Measurements from ENCODE around the gene BLMH.

DNA sequence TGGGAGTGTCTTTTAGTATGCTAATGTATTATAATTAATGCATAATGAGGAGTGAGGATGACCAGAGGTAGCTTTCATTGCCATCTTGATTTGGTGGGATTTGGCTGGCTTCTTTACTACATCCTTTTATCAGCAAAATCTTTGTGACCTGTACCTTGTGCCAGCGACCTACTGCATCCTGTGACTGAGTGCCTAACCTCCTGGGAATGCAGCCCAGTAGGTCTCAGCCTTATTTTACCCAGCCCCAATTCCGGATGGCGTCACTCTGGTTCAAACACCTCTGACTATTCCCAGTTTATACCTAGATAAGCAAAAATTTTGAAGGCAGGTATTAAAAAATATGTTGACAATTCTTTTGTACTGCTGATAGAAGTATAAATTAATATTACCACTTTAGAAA is 10.5 kb upstream of the BLMH start:
- TF ChIP-seq STAT1 (IDR thresholded peaks at IDR 0.05; ENCODE audit: unreplicated experiment) (no peak), EZH2 (IDR thresholded peaks at IDR 0.05; ENCODE audit: low read depth, unreplicated experiment) (no peak), EZH2phosphoT487 (IDR thresholded peaks at IDR 0.05; ENCODE audit: unreplicated experiment) (no peak), CREB1 (CRISPR knock-in tag; IDR thresholded peaks at IDR 0.05; ENCODE audit: low read depth) (no peak)
- TF ChIP-seq, protein P1, sequence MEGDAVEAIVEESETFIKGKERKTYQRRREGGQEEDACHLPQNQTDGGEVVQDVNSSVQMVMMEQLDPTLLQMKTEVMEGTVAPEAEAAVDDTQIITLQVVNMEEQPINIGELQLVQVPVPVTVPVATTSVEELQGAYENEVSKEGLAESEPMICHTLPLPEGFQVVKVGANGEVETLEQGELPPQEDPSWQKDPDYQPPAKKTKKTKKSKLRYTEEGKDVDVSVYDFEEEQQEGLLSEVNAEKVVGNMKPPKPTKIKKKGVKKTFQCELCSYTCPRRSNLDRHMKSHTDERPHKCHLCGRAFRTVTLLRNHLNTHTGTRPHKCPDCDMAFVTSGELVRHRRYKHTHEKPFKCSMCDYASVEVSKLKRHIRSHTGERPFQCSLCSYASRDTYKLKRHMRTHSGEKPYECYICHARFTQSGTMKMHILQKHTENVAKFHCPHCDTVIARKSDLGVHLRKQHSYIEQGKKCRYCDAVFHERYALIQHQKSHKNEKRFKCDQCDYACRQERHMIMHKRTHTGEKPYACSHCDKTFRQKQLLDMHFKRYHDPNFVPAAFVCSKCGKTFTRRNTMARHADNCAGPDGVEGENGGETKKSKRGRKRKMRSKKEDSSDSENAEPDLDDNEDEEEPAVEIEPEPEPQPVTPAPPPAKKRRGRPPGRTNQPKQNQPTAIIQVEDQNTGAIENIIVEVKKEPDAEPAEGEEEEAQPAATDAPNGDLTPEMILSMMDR (conservative IDR thresholded peaks at IDR 0.05; ENCODE audit: low read depth in 2 of 2) = no peak
- TF ChIP-seq, protein P2, sequence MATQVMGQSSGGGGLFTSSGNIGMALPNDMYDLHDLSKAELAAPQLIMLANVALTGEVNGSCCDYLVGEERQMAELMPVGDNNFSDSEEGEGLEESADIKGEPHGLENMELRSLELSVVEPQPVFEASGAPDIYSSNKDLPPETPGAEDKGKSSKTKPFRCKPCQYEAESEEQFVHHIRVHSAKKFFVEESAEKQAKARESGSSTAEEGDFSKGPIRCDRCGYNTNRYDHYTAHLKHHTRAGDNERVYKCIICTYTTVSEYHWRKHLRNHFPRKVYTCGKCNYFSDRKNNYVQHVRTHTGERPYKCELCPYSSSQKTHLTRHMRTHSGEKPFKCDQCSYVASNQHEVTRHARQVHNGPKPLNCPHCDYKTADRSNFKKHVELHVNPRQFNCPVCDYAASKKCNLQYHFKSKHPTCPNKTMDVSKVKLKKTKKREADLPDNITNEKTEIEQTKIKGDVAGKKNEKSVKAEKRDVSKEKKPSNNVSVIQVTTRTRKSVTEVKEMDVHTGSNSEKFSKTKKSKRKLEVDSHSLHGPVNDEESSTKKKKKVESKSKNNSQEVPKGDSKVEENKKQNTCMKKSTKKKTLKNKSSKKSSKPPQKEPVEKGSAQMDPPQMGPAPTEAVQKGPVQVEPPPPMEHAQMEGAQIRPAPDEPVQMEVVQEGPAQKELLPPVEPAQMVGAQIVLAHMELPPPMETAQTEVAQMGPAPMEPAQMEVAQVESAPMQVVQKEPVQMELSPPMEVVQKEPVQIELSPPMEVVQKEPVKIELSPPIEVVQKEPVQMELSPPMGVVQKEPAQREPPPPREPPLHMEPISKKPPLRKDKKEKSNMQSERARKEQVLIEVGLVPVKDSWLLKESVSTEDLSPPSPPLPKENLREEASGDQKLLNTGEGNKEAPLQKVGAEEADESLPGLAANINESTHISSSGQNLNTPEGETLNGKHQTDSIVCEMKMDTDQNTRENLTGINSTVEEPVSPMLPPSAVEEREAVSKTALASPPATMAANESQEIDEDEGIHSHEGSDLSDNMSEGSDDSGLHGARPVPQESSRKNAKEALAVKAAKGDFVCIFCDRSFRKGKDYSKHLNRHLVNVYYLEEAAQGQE (IDR thresholded peaks at IDR 0.05; ENCODE audit: unreplicated experiment) = no peak
